Suprapubic skin (tissue), 4 donors: ENCODE results near the gene TMEM53. TPM values are rescaled to one million over a fixed set of nuclear protein-coding genes. Genes with fewer than 3 reads are reported as not detected.
A peak's percentile ranks its signal among the peaks of the same experiment; 100 is the strongest.

ENCODE experiments used
- DNase-seq, 2 donors: peaks; one replicate each; pipeline ENCODE4 v3.0.0-alpha.2; 2019; ENCODE audit warnings: low spot score in 2 of 2
- H3K27ac ChIP-seq: fragments of 200-600 bp; sonication (generic); one replicate; pipeline ENCODE4 v1.5.1; 2019
- H3K27me3 ChIP-seq: fragments of 200-600 bp; sonication (generic); one replicate; pipeline ENCODE4 v1.5.1; 2019
- H3K36me3 ChIP-seq: fragments of 200-600 bp; sonication (generic); one replicate; pipeline ENCODE4 v1.5.1; 2019
- H3K4me1 ChIP-seq: fragments of 200-600 bp; sonication (generic); one replicate; pipeline ENCODE4 v1.5.1; 2019
- H3K4me3 ChIP-seq: fragments of 200-600 bp; sonication (generic); one replicate; pipeline ENCODE4 v1.5.1; 2019; ENCODE audit warnings: mild to moderate bottlenecking
- H3K9me3 ChIP-seq: fragments of 200-600 bp; sonication (generic); one replicate; pipeline ENCODE4 v1.5.1; 2019
- EP300 ChIP-seq: sonication (generic); formaldehyde crosslinking; IDR thresholded peaks from one replicate; pipeline ENCODE4 v1.6.1; 2017; ENCODE audit warnings: antibody characterized with exemption
- POLR2A ChIP-seq, 2 donors: fragments of 450-650 bp; IDR thresholded peaks; one replicate each; pipeline ENCODE4 v1.6.1; 2017; ENCODE audit warnings: antibody characterized with exemption in 2 of 2, mild to moderate bottlenecking in 2 of 2, moderate library complexity in 2 of 2
- POLR2AphosphoS5 ChIP-seq, 3 donors: sonication (generic); formaldehyde crosslinking; IDR thresholded peaks; one replicate each; pipeline ENCODE4 v1.6.1; 2017; ENCODE audit warnings: antibody characterized with exemption in 3 of 3
- WGBS: methylation state at CpG from one replicate; pipeline ENCODE4 v1.1.5; 2018; 5-methylcytosine and 5-hydroxymethylcytosine counted together
- total RNA-seq, 4 donors: library from RNA; depleted of rRNA; stranded (reverse); fragments of >200 nt; gene quantifications; one replicate each; pipeline ENCODE4 v1.1.0, GENCODE V29; 2016
- TF ChIP-seq, protein P1 (sequence below), 2 donors: fragments of 200-600 bp in 1 of 2; fragments of 450-650 bp in 1 of 2; sonication (generic) in 1 of 2; IDR thresholded peaks; one replicate each; pipeline ENCODE4 v1.5.1; 2016 to 2019; ENCODE audit warnings: antibody characterized with exemption in 2 of 2, mild to moderate bottlenecking in 1 of 2, moderate library complexity in 1 of 2

TMEM53 gene
- total RNA-seq, 4 donors from 2014 or later: 2.3 to 9.9 (median 4.3) TPM

GRCh38 chr1:44681905-44682882 is 7.9 kb upstream of the TMEM53 start:
- peaks cover 6% of the 10 kb centered on the region for H3K4me1 ChIP-seq
- no peak for DNase-seq
- no peak overlapping the region for H3K27ac ChIP-seq
- H3K36me3 ChIP-seq: no peaks in the 10 kb centered on the region
- TF ChIP-seq, protein P1, sequence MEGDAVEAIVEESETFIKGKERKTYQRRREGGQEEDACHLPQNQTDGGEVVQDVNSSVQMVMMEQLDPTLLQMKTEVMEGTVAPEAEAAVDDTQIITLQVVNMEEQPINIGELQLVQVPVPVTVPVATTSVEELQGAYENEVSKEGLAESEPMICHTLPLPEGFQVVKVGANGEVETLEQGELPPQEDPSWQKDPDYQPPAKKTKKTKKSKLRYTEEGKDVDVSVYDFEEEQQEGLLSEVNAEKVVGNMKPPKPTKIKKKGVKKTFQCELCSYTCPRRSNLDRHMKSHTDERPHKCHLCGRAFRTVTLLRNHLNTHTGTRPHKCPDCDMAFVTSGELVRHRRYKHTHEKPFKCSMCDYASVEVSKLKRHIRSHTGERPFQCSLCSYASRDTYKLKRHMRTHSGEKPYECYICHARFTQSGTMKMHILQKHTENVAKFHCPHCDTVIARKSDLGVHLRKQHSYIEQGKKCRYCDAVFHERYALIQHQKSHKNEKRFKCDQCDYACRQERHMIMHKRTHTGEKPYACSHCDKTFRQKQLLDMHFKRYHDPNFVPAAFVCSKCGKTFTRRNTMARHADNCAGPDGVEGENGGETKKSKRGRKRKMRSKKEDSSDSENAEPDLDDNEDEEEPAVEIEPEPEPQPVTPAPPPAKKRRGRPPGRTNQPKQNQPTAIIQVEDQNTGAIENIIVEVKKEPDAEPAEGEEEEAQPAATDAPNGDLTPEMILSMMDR (IDR thresholded peaks at IDR 0.05): no peak
- TF ChIP-seq EP300 (no peak), POLR2AphosphoS5 (IDR thresholded peaks at IDR 0.05) (no peak), POLR2A (IDR thresholded peaks at IDR 0.05) (no peak)
- no peaks in the 10 kb centered on the region for H3K9me3 ChIP-seq
- H3K4me3 ChIP-seq: no peak overlapping the region
- 85% methylated on average over 14 of the region's 14 CpGs for WGBS
- no peaks in the 10 kb centered on the region for H3K27me3 ChIP-seq

DNA sequence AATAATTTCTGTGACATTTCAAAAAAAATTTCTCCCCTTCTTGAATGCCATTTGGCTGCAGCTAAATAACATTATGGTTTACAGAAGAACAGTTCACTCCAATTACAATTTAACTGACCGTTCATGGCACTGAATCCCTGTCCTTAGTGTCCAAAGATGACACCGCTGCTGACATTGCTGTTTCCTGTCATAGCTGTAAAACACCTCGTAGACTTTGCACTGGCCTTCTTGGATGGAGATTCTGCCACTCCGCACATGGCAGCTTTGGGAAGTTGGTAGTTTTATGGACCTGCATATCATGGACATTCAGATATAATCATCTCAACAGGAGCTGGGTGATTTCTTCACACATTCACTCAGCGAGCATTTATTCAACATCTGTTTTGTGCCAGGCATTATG is 5.2 kb upstream of the TMEM53 start:
- H3K27me3 ChIP-seq: no peaks in the 10 kb centered on the region
- no peaks in the 10 kb centered on the region for H3K36me3 ChIP-seq
- no peak for TF ChIP-seq POLR2A (IDR thresholded peaks at IDR 0.05)
- TF ChIP-seq, protein P1 (IDR thresholded peaks at IDR 0.05): no peak
- H3K9me3 ChIP-seq: no peaks in the 10 kb centered on the region
- peaks cover 29% of the 10 kb centered on the region for H3K4me1 ChIP-seq
- no peak overlapping the region for H3K27ac ChIP-seq
- no peak for DNase-seq
- no peak overlapping the region for H3K4me3 ChIP-seq
- WGBS: 92% methylated on average over 5 of the region's 5 CpGs

- Histone ChIP-seq H3K4me3 (no peak overlapping the region), H3K36me3 (no peaks in the 10 kb centered on the region), H3K27ac (no peak overlapping the region), H3K4me1 (peaks cover 30% of the 10 kb centered on the region), H3K27me3 (no peaks in the 10 kb centered on the region), H3K9me3 (no peaks in the 10 kb centered on the region)
- no peak for DNase-seq
- no peak for TF ChIP-seq POLR2AphosphoS5 (IDR thresholded peaks at IDR 0.05)
- TF ChIP-seq, protein P1 (IDR thresholded peaks at IDR 0.05): no peak
- 70% methylated on average over 4 of the region's 4 CpGs for WGBS
Measured at GRCh38 chr1:44678626-44679025, 4.3 kb upstream of the TMEM53 start.

DNA sequence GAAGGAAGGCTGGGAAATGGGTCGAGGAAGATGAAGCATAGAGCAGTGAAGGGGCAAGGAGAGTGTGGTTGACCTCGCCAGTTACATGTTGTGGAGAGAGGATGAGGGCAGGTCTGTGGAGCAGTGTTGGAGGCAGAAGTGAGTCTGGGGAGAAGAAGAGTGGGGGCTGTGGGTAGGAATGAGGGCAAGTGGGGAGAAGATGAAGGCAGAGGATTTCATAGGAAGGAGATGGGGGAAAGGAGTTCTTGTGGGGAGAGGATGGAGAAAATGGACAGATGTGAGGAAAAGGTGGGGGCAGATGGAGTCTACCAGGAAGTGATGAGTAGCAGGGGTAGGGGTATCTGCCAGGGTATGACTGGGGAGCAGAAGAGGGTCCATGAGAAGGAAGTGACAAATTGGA is 3.8 kb upstream of the TMEM53 start:
- Histone ChIP-seq H3K4me3 (no peak overlapping the region), H3K36me3 (no peaks in the 10 kb centered on the region), H3K27ac (no peak overlapping the region), H3K27me3 (no peaks in the 10 kb centered on the region), H3K4me1 (peaks cover 36% of the 10 kb centered on the region), H3K9me3 (no peaks in the 10 kb centered on the region)
- DNase-seq: no peak
- TF ChIP-seq POLR2AphosphoS5 (IDR thresholded peaks at IDR 0.05): no peak
- TF ChIP-seq, protein P1 (IDR thresholded peaks at IDR 0.05): no peak
- TF ChIP-seq EP300: no peak
- TF ChIP-seq POLR2A (IDR thresholded peaks at IDR 0.05): no peak
- 87% methylated on average over 2 of the region's 2 CpGs for WGBS

GRCh38 chr1:44677201-44677766 is 3.0 kb upstream of the TMEM53 start:
- TF ChIP-seq POLR2A (IDR thresholded peaks at IDR 0.05) (no peak), POLR2AphosphoS5 (IDR thresholded peaks at IDR 0.05) (no peak), EP300 (no peak)
- TF ChIP-seq, protein P1 (IDR thresholded peaks at IDR 0.05): peak in 1 of 2 donors; percentile 16
- no peak for DNase-seq
- no peaks in the 10 kb centered on the region for H3K36me3 ChIP-seq
- H3K4me1 ChIP-seq: peaks cover 44% of the 10 kb centered on the region
- H3K4me3 ChIP-seq: no peak overlapping the region
- 67% methylated on average over 6 of the region's 6 CpGs for WGBS
- no peaks in the 10 kb centered on the region for H3K27me3 ChIP-seq
- H3K27ac ChIP-seq: peak overlapping the region; percentile 14
- no peaks in the 10 kb centered on the region for H3K9me3 ChIP-seq
